HCT116 (cell line): ENCODE results near the gene SLC35D1. TPM values are rescaled to one million over a fixed set of nuclear protein-coding genes. Genes with fewer than 3 reads are reported as not detected.

Experiments used
- ATAC-seq: fragments of 200-7000 bp; cut with Tn5 transposase; 2 replicates; pipeline ENCODE4 v1.9.1; 2020; ENCODE audit warnings: mild to moderate bottlenecking, moderate library complexity
- BruUV-seq: library from RNA; stranded (reverse); fragments of 400-500 nt; replicated peaks from 2 replicates; lab custom pipeline; 2021; lab: Mats Ljungman, UMichigan
- CTCF ChIA-PET: fragments of 300-600 bp; sonication (Branson Sonifier 250); formaldehyde crosslinking; loops from one replicate; lab custom pipeline; 2021; ENCODE audit warnings: antibody characterized with exemption; lab: Charles Lee
- POLR2A ChIA-PET: fragments of 300-600, 350-600 bp; sonication (Branson Sonifier 250); formaldehyde crosslinking; loops from one replicate; lab custom pipeline; 2021; ENCODE audit warnings: antibody characterized with exemption; lab: Charles Lee
- RAD21 ChIA-PET, 2 experiments: fragments of 300-600 bp; sonication (Branson Sonifier 250); formaldehyde crosslinking; loops; one replicate each; lab custom pipeline; 2023; ENCODE audit warnings: low total read pairs in 2 of 2; ENCODE audit not compliant: uncharacterized antibody in 2 of 2, unreplicated experiment in 2 of 2, low non-redundant PET in 1 of 2; lab: Charles Lee
- DNase-seq: peaks from one replicate; pipeline ENCODE4 v3.0.0-alpha.2; 2010; ENCODE audit warnings: low read depth, low spot score
- H2AFZ ChIP-seq: fragments of 200-600 bp; shearing (Covaris generic), sonication (generic); 2 replicates; pipeline ENCODE4 v1.6.1; 2017; ENCODE audit warnings: low read depth, mixed run types, mixed read lengths, antibody characterized with exemption, low read length; ENCODE audit not compliant: poor library complexity, severe bottlenecking
- H3K27ac ChIP-seq: 2 replicates; pipeline ENCODE4 v1.5.1; 2012; ENCODE audit warnings: low read depth, low read length
- H3K27me3 ChIP-seq: fragments of 200-600 bp; sonication (generic); 2 replicates; pipeline ENCODE4 v1.6.1; 2016; ENCODE audit warnings: mixed run types, low read length, mixed read lengths; ENCODE audit not compliant: insufficient read depth
- H3K36me3 ChIP-seq, 2 experiments: fragments of 200-500 bp in 1 of 2; fragments of 200-600 bp in 1 of 2; sonication (Bioruptor generic) in 1 of 2; sonication (generic) in 1 of 2; 2 replicates each; pipeline versions ENCODE4 v1.5.1 to v1.6.1; 2014 to 2016; ENCODE audit warnings: low read length in 2 of 2, inconsistent platforms in 1 of 2, mixed read lengths in 1 of 2, mixed run types in 1 of 2; ENCODE audit not compliant: insufficient read depth in 2 of 2, control insufficient read depth in 1 of 2
- H3K4me1 ChIP-seq, 2 experiments: fragments of 200-600 bp in 1 of 2; sonication (generic) in 1 of 2; 2 replicates each; pipeline versions ENCODE4 v1.5.1 to v1.6.1; 2012 to 2017; ENCODE audit warnings: low read length in 2 of 2, inconsistent platforms in 1 of 2, mild to moderate bottlenecking in 1 of 2, mixed read lengths in 1 of 2, mixed run types in 1 of 2, moderate library complexity in 1 of 2; ENCODE audit not compliant: insufficient read depth in 2 of 2, control insufficient read depth in 1 of 2
- H3K4me2 ChIP-seq: fragments of 200-600 bp; sonication (generic); 2 replicates; pipeline ENCODE4 v1.6.1; 2017; ENCODE audit warnings: mixed run types, low read length, mixed read lengths
- H3K4me3 ChIP-seq, 2 experiments: fragments of 200-600 bp in 1 of 2; sonication (generic) in 1 of 2; replicated peaks in 1 of 2; 2 replicates each; pipeline ENCODE4 v1.5.1; 2011 to 2016; ENCODE audit warnings: low read length in 2 of 2, control low read depth in 1 of 2, low read depth in 1 of 2, mild to moderate bottlenecking in 1 of 2, mixed read lengths in 1 of 2, mixed run types in 1 of 2
- H3K79me2 ChIP-seq: fragments of 200-600 bp; sonication (generic); 2 replicates; pipeline ENCODE4 v1.6.1; 2017; ENCODE audit warnings: mild to moderate bottlenecking, mixed run types, low read length, moderate library complexity, mixed read lengths; ENCODE audit not compliant: insufficient read depth
- H3K9ac ChIP-seq: fragments of 200-600 bp; sonication (generic); 2 replicates; pipeline ENCODE4 v1.6.1; 2016; ENCODE audit warnings: low read length, mixed read lengths
- H3K9me2 ChIP-seq: fragments of 200-600 bp; sonication (generic), shearing (Covaris generic); 2 replicates; pipeline ENCODE4 v1.6.1; 2017; ENCODE audit warnings: mixed run types, mild to moderate bottlenecking, moderate library complexity; ENCODE audit not compliant: insufficient read depth
- H3K9me3 ChIP-seq, 2 experiments: fragments of 200-500 bp in 1 of 2; fragments of 200-600 bp in 1 of 2; sonication (Bioruptor generic) in 1 of 2; sonication (generic) in 1 of 2; 2 replicates each; pipeline ENCODE4 v1.6.1; 2014 to 2017; ENCODE audit warnings: low read length in 2 of 2, mixed read lengths in 2 of 2, inconsistent platforms in 1 of 2, low read depth in 1 of 2, mild to moderate bottlenecking in 1 of 2, mixed run types in 1 of 2, moderate library complexity in 1 of 2; ENCODE audit not compliant: control insufficient read depth in 1 of 2, insufficient read depth in 1 of 2
- H4K20me1 ChIP-seq: fragments of 200-600 bp; sonication (generic), shearing (Covaris generic); 2 replicates; pipeline ENCODE4 v1.6.1; 2017; ENCODE audit warnings: mixed run types, mild to moderate bottlenecking, moderate library complexity; ENCODE audit not compliant: insufficient read depth
- CEBPB ChIP-seq: IDR thresholded peaks from 2 replicates; pipeline ENCODE4 v1.6.1; 2012; ENCODE audit warnings: low read depth
- YY1 ChIP-seq: IDR thresholded peaks from 2 replicates; pipeline ENCODE4 v1.6.1; 2011; ENCODE audit warnings: low read length, low read depth, moderate library complexity, mild to moderate bottlenecking; ENCODE audit not compliant: insufficient replicate concordance; ENCODE audit errors: extremely low read depth
- intact Hi-C: fragments of 100-400 bp; cut with micrococcal nuclease; formaldehyde crosslinking; loops from 2 replicates; pipeline ENCODE4 v1.10.0; 2022
- total RNA-seq: library from RNA; stranded (reverse); gene quantifications from one replicate; pipeline ENCODE4 v1.2.1, GENCODE V29; 2021; ENCODE audit not compliant: unreplicated experiment
- TF ChIP-seq, protein P1 (sequence below): IDR thresholded peaks from 2 replicates; pipeline ENCODE4 v1.6.1; 2012
- TF ChIP-seq, protein P2 (sequence below): IDR thresholded peaks from 2 replicates; pipeline ENCODE4 v1.6.1; 2012; ENCODE audit warnings: low read depth
- TF ChIP-seq, protein P3 (sequence below): IDR thresholded peaks from 2 replicates; pipeline ENCODE4 v1.6.1; 2011; ENCODE audit warnings: mild to moderate bottlenecking, low read length, moderate library complexity; ENCODE audit not compliant: insufficient replicate concordance; ENCODE audit errors: extremely low read depth

The SLC35D1 gene
- total RNA-seq, 1 experiment from 2014 or later = 6.1 TPM

DNA sequence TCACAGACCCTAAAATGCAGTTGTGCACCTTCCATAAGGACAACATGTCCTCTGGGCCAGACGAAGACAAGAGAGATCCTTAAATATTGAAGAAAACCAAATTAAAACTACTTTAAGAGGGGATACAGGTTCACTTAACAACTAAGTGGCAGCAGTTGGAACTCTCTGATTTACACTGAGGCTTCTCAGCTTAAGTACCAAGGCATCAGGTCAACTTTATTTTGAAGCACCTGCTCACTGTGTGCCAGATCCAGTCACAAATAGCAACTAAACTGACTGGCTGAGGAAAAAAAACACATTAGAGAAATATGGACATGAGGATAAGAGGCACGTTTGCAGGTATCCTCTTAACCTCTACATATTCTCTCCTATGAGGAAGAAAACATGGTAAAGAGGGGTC is 33.2 kb downstream of the SLC35D1 start:
- no peak for ATAC-seq
- RAD21 ChIA-PET = no interaction called here
- Histone ChIP-seq H3K9me3 (no peaks in the 10 kb centered on the region), H3K4me2 (no peak overlapping the region), H3K9me2 (no peaks in the 10 kb centered on the region; the same call in 1 of the 2 replicates), H3K4me3 (no peak overlapping the region), H4K20me1 (no peaks in the 10 kb centered on the region), H3K4me1 (no peaks in the 10 kb centered on the region), H3K36me3 (no peaks in the 10 kb centered on the region), H3K9ac (no peak overlapping the region), H3K79me2 (no peaks in the 10 kb centered on the region), H3K27ac (no peak overlapping the region), H2AFZ (no peak overlapping the region), H3K27me3 (no peaks in the 10 kb centered on the region)
- POLR2A ChIA-PET = no interaction called here
- BruUV-seq = no TSS peak
- TF ChIP-seq, protein P1, sequence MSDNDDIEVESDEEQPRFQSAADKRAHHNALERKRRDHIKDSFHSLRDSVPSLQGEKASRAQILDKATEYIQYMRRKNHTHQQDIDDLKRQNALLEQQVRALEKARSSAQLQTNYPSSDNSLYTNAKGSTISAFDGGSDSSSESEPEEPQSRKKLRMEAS = no peak
- TF ChIP-seq, protein P2, sequence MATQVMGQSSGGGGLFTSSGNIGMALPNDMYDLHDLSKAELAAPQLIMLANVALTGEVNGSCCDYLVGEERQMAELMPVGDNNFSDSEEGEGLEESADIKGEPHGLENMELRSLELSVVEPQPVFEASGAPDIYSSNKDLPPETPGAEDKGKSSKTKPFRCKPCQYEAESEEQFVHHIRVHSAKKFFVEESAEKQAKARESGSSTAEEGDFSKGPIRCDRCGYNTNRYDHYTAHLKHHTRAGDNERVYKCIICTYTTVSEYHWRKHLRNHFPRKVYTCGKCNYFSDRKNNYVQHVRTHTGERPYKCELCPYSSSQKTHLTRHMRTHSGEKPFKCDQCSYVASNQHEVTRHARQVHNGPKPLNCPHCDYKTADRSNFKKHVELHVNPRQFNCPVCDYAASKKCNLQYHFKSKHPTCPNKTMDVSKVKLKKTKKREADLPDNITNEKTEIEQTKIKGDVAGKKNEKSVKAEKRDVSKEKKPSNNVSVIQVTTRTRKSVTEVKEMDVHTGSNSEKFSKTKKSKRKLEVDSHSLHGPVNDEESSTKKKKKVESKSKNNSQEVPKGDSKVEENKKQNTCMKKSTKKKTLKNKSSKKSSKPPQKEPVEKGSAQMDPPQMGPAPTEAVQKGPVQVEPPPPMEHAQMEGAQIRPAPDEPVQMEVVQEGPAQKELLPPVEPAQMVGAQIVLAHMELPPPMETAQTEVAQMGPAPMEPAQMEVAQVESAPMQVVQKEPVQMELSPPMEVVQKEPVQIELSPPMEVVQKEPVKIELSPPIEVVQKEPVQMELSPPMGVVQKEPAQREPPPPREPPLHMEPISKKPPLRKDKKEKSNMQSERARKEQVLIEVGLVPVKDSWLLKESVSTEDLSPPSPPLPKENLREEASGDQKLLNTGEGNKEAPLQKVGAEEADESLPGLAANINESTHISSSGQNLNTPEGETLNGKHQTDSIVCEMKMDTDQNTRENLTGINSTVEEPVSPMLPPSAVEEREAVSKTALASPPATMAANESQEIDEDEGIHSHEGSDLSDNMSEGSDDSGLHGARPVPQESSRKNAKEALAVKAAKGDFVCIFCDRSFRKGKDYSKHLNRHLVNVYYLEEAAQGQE = no peak
- no peak for TF ChIP-seq CEBPB
- TF ChIP-seq, protein P3, sequence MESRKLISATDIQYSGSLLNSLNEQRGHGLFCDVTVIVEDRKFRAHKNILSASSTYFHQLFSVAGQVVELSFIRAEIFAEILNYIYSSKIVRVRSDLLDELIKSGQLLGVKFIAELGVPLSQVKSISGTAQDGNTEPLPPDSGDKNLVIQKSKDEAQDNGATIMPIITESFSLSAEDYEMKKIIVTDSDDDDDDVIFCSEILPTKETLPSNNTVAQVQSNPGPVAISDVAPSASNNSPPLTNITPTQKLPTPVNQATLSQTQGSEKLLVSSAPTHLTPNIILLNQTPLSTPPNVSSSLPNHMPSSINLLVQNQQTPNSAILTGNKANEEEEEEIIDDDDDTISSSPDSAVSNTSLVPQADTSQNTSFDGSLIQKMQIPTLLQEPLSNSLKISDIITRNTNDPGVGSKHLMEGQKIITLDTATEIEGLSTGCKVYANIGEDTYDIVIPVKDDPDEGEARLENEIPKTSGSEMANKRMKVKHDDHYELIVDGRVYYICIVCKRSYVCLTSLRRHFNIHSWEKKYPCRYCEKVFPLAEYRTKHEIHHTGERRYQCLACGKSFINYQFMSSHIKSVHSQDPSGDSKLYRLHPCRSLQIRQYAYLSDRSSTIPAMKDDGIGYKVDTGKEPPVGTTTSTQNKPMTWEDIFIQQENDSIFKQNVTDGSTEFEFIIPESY = no peak
- TF ChIP-seq YY1 = no peak
- intact Hi-C loops = no loop called here
- DNase-seq = no peak
- CTCF ChIA-PET = interaction anchor here (1.3 kb wide), 1 partner anchor 128 kb away, joined by 3 read pairs; no protein-coding TSS in a partner anchor
